Stimulated activated CD4-positive, alpha-beta T cell treated with anti-CD3 and anti-CD28 coated beads, Interleukin-1b, Interleukin-23, amount 100 ng/mL, for 24 hours (primary cell): ENCODE data around the gene PRR22.

Experiments used
- DNase-seq, 4 experiments: peaks; one replicate each; pipeline ENCODE4 v3.0.0-alpha.2; 2020; ENCODE audit warnings: low read depth in 4 of 4, low spot score in 1 of 4

Gene PRR22

GRCh38 chr19:5814123-5814851 lies 29.7 kb upstream of the PRR22 start:
- DNase-seq, result no peak

GRCh38 chr19:5811117-5811516 lies 26.6 kb upstream of the PRR22 start:
- no peak for DNase-seq

GRCh38 chr19:5809469-5809868 lies 24.9 kb upstream of the PRR22 start:
- no peak for DNase-seq

- no peak for DNase-seq
Observed at GRCh38 chr19:5809053-5809452, 24.5 kb upstream of the PRR22 start.

DNA sequence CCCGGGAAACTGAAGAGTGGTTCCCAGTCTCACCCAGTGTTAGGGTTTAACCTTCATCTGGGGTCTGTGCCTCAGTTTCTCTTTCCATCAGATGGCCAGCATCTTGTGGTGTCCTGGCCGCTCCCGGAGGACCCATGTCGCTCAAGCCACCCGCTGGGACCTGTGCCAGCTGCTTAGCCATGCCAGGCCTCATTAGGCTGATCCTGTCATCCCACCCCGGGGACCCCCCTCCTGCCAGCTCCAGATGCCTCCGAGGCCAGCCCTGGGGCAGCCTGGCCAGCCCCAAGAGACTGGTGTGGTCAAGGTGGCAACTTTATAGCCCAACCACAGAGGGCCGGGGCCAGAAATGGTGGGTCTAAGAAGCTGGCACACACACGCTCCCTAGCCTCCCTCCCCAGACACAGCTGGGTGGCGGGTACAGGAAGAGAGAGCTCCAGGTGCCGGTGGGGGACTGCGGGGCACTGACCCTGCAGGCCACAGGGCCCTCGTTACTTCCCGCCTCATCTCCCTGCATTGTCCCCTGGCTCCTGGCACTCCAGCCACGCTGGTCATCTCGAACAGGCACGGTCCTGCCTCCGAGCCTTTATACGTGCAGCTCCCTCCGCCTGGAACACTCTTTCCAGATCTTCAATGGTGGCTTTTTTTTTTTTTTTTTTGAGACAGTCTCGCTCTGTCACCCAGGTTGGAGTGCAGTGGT lies 23.7 kb upstream of the PRR22 start:
- DNase-seq, result no peak

DNA sequence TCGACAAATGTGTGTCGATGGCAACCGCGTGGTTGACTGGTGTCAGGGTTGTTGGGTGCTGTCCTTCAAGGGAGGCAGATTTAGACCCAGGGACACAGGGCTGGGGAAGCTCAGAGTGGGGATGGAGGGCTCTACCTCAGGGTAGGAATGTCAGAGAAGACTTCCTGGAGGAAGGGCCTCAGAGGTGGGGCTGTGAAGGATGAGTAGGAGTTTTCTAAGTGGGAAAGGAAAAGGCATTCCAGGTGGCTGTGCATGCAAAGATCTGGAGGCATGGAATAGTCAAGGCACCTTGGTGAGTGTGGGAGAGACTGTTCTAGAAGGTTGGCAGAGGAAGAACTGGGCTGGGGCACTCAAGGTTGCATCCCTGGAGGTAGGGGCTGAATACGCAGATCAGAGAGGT lies 22.4 kb upstream of the PRR22 start:
- DNase-seq, result no peak

GRCh38 chr19:5806133-5806489 lies 21.6 kb upstream of the PRR22 start:
- no peak for DNase-seq

DNA sequence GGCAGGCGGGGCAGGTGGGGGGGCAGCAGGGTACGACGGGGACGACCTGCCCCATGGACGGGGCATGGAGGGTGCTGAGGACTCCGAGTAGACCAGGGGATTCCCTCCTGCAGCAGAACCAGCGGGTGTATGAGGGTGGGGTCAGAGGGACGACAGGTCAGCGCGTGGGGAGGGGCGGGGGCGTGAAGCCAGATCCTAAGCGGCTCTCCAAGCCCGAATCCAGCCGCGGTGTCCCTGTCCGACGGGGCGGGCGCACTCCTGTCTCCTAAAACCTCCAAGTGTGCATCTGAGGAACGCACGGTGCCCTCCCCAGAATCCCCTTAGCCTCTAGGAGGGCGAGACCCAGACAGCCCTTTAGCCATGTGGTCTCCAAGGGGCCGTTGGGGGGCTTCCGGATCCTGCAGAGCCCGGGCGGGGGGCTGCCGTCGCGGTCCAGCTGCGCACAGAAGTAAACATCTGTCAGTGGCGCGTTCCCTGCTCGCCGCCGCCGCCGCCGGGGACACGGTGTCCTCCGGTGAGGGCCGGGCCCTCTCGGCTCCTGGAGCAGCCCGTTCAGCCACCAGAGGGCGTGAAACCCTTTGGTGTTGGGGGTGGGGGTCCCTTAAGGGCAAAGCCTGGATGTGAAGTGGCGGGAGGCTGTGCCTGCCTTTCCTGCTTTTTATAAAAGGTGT lies 21.1 kb upstream of the PRR22 start:
- DNase-seq, result no peak

- DNase-seq, result no peak
Observed at GRCh38 chr19:5804516-5805461, 20.2 kb upstream of the PRR22 start, which contains the start of gene NRTN. Gene NRTN, plus strand, starts transcription at chr19:5805067. Its CDS starts 19,099 bp downstream, at chr19:5824166.

DNA sequence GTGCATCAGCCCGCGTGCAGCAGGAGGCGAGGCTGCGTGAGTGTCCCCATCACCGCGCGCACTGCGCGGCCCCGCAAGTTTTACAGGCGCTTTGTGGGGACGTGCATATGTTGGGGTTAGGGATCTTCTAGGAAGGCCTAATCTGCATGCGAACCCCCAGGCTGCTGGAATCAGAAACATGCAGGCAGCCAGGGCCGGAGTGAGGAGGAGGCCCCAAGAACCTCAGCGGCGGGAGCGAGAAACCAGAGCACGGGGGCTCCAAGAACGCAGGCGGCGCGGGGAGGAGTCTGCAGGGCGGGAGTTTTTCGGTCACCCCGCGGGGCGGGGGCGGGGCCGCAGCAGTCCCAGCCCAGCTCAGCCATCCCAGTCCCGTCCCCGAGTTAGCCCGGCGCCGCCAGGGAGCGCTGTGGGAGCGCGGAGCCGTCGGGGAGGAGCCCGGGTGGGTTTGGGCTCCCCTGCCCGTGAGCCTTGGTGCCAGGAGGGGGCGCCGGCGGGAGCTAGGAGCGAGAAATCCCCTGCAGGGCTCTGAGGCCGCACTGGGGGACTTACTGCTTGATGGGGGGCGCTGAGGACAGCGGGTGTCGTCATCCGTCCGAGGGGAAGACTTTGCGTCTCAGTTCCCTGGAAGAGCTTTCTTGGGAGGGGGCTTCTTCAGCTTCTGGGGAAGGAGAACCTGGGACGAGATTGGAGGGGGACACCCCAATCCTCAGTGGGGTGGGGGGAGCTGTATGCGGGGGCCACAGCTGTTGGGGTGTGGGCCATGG lies 19.4 kb upstream of the PRR22 start:
- peak; percentile 79 to 94 (median 90) for DNase-seq

- no peak for DNase-seq
Observed at GRCh38 chr19:5803441-5803751, 18.9 kb upstream of the PRR22 start.

- DNase-seq, result no peak
Observed at GRCh38 chr19:5801796-5802619, 17.5 kb upstream of the PRR22 start.

- DNase-seq, result no peak
Observed at GRCh38 chr19:5800361-5801270, 16.1 kb upstream of the PRR22 start.

DNA sequence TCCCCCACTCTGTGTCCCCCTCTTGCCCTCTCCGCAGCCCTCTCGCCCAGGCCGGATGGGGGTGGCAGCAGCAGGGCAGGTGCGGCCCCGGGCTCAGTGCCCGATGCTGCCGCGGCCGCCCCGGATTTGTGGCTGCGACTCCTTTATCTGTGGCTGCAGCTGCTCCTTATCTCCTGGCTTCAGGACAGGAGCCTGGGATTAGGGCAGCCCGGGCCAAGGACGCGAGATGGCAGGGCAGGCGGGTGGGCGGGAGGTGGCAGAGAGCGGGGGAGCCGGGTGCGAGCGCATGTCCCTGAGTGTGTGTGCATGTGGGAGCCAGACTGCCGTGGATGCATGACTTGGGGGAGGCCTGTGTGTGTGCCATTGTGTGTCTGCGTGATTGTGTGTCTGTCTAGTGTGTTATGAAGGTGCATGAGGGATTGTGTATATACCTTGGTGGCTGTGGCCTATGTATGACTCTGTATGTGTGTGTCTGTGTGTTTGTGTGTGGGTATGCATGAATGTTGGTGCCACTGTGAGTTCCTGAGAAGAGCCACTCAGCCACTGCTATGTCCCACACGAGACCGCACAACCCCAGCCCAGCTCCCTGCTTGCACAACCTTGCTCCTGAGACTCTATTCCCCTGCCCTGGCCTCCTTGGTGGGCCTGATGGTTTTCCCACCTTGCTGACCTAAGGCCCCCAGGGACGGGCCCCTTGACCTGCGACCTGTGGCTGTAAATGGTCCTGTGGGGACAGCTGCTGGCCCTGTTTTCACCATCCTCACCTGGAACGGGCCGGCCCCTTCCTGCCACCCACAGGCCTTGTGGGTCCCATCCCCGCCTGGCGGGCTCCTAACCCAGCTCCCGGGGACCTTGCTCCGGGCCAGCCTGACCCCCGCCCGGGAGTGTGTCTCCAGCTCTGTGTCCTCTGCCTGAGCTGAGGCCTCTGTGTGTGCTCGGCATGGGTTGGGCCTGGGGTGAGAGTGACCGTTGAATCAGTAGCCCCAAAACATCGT lies 15.0 kb upstream of the PRR22 start:
- DNase-seq, result no peak

DNA sequence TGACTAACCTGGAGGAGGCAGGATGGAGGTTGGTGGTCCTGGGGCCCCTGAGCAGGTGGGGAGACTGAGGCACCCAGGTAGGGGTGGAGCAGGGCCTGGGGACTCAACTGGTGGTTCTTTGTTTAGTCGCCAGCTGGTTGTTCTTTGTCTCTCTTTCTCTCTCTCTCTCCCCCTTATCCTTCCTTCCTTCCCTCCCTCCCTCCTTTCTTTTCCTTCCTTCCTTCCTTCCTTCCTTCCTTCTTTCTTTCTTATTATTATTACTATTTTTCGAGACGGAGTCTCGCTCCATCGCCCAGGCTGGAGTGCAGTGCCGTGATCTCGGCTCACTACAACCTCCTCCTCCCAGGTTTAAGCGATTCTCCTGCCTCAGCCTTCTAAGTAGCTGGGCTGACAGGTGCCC lies 13.7 kb upstream of the PRR22 start:
- no peak for DNase-seq

DNA sequence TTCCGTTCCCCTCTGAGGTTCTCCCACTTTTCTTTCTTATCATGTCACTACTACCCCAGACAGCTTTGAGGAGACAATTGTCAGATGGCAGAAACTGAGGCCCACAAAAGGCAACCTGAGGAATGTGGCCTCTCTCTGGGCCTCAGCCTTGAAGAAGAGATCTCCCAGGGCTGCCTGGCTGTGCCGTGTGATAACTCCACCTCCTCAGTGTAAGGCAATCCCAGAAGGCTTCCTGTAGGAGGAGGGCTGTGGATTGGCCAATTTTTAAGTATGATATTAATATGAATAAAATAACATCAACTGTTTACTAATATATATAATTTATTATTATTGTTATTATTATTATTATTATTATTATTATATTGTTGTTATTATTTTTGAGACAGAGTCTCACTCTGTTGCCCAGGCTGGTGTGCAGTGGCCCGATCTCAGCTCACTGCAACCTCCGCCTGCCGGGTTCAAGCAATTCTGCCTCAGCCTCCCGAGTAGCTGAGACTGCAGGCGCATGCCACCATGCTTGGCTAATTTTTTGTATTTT lies 10.9 kb upstream of the PRR22 start:
- no peak for DNase-seq

- DNase-seq, result no peak
Observed at GRCh38 chr19:5793188-5793587, 8.6 kb upstream of the PRR22 start.
